GM18858 (cell line): ENCODE measurements around the gene EDIL3.

Experiments used
- ATAC-seq: cut with Tn5 transposase; IDR thresholded peaks from one replicate; pipeline ENCODE4 v1.9.1; 2021; ENCODE audit not compliant: unreplicated experiment

EDIL3 gene

GRCh38 chr5:83919071-83920041 lies 465.3 kb downstream of the EDIL3 start:
- ATAC-seq = peak; percentile 81

GRCh38 chr5:83917261-83917908 lies 467.3 kb downstream of the EDIL3 start:
- no peak for ATAC-seq

GRCh38 chr5:83914662-83915418 lies 469.8 kb downstream of the EDIL3 start:
- ATAC-seq = no peak

- ATAC-seq = no peak
These were observed 470.5 kb downstream of the EDIL3 start for GRCh38 chr5:83914199-83914598.

GRCh38 chr5:83913593-83913992 lies 471.1 kb downstream of the EDIL3 start:
- no peak for ATAC-seq

- ATAC-seq = no peak
These were observed 473.2 kb downstream of the EDIL3 start for GRCh38 chr5:83911367-83911919.

GRCh38 chr5:83900306-83900705 lies 484.4 kb downstream of the EDIL3 start:
- no peak for ATAC-seq

GRCh38 chr5:83899326-83899970 lies 485.2 kb downstream of the EDIL3 start:
- no peak for ATAC-seq

- no peak for ATAC-seq
These were observed 488.8 kb downstream of the EDIL3 start for GRCh38 chr5:83895860-83896259.

- ATAC-seq = no peak
These were observed 493.4 kb downstream of the EDIL3 start for GRCh38 chr5:83891261-83891660.
